CD4-positive, alpha-beta T cell treated with Interleukin-21 for 1 hour (primary cell): ENCODE data around the gene ID3.
A peak's percentile ranks its signal among the peaks of the same experiment; 100 is the strongest.

ENCODE experiments used
- DNase-seq: peaks from one replicate; pipeline ENCODE4 v3.0.0-alpha.2; 2020

ID3 gene, protein sequence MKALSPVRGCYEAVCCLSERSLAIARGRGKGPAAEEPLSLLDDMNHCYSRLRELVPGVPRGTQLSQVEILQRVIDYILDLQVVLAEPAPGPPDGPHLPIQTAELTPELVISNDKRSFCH

GRCh38 chr1:23559136-23559984 lies at the start of gene ID3:
TSS of gene ID3 (minus strand) at chr1:23559501. CDS start at chr1:23559426, 75 bp downstream.
- DNase-seq, result peak; percentile 89

DNA sequence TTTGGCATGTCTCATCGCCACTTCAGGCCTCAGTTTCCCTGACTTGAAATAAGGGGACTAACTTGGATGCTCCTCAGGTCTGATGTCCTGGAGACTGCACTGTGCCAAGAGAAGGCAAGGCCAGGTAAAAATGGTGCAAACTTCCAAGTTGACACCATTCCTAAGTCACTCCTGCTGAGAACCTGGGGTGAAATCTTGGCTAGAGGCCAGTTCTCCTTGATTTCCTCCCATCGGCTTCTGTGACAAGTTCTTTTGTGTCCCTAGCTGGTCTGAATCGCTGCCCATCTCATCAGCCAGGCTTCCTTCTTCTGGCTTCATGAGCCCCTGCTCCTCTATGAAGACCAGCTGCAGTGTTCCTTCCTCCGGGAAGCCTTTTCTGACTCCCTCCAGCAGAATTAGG lies 48.6 kb upstream of the ID3 start:
- no peak for DNase-seq

DNA sequence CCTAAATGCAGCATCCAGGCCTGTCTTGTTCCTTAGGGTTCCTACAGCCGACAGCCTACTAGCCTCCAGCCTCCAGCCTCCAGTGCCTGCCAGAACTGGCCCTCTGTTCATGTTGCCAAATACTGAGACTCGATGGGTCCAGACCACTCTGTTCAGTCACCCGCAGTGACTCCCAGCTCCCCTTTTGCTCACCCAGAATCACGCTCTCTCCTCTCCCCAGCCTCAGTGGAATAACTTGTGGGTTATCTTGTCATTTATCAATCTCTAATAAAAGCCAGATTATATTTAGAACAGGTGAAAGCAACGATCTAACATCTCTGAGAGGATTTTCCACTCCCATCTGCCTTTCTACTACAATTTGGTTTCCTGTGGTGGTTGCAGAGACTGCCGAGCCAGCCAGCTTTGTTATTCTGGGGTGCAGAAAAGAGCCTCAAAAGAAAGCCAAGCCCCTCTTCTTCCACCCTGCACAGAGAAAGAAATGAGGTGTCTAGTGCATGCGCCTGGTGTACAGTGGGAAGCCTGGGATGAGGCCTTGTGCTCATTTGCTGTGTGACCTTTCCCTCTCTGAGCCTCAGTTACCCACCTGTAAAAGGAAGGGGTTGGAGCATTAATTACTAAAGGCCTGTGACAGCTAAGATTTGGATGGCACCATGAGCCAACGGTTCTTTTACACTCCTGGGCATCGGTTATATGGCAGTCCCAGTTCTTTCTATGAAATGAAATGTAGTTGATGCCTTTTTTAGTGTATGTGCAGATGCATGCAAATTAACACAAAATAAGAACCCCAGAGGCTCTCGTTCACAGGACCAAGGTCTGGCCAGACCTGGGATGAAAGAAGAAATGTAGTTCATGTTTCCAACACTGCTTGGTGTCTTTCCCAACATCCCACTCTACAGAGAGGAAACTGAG lies 42.9 kb upstream of the ID3 start:
- DNase-seq, result no peak

DNA sequence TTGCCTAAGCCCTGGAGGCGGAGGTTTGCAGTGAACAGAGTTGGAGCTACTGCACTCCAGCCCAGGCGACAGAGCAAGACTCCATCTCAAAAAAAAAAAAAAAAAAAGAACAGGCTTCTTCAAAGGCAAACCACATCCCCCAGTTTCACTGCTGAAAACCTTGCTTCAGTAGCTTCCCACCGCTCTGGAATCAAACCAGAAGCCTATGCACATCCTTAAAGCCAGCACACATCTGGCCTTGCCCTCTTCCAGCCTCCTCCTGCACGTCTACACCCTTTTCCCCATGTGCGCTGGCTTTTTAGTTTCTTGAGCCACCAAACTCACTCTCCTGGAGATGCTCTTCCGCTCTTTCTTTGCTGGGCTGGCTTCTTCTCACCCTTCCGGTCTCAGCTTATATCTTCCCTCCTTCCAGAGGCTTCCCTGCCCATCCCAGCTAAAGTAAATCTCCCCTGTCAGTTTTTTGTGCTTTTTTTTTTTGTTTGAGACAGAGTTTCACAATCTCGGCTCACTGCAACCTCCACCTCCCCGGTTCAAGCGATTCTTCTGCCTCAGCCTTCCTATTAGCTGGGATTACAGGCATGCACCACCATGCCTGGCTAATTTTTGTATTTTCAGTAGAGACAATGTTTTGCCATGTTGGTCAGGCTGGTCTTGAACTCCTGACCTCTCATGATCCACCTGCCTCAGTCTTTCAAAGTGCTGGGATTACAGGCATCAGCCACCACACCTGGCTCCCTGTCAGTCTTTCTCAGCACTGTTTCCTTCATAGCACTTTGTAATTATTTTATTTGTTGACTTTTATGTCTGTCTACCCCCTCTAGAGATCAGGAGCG lies 42.0 kb upstream of the ID3 start:
- peak; percentile 48 for DNase-seq

GRCh38 chr1:23600283-23600682 lies 41.0 kb upstream of the ID3 start:
- no peak for DNase-seq

DNA sequence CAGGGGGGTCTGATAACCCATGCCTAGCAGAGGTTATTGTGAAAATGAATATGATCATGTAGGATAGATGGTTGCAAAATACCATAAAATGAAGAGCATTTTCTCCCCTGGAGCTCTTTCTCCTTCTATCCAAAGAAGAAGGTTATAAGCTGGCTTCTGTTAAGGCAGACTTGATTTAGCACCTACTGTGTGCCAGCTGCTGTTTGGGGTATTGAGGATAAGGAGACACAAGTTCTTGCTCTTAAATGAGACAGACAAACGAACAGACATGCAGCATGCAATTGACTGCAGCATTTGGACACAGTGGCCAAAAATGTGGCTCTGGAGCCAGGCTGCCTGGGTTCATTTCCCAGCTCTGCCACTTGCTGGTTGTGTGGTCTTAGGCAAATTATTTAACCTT lies 39.8 kb upstream of the ID3 start:
- DNase-seq, result no peak

DNA sequence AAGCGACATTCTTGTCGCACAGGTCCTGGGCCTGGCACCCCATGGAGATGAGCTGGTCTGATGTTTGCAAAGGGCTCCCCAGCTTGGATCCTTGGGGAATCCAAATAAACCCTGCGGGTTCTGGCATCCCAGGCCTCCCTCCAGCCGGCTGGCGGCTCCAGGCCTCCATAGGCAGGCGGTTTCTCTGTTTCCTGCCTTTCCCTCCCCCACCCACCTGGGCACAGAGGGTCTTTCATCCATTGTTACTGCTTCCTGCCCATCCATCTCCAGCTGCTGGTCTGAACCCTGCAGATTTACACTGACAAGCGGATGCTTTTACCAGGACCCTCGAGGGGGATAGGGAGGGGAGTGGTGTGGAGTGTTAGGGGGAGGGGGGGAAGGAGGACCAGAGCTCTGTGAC lies 39.1 kb upstream of the ID3 start:
- no peak for DNase-seq

DNA sequence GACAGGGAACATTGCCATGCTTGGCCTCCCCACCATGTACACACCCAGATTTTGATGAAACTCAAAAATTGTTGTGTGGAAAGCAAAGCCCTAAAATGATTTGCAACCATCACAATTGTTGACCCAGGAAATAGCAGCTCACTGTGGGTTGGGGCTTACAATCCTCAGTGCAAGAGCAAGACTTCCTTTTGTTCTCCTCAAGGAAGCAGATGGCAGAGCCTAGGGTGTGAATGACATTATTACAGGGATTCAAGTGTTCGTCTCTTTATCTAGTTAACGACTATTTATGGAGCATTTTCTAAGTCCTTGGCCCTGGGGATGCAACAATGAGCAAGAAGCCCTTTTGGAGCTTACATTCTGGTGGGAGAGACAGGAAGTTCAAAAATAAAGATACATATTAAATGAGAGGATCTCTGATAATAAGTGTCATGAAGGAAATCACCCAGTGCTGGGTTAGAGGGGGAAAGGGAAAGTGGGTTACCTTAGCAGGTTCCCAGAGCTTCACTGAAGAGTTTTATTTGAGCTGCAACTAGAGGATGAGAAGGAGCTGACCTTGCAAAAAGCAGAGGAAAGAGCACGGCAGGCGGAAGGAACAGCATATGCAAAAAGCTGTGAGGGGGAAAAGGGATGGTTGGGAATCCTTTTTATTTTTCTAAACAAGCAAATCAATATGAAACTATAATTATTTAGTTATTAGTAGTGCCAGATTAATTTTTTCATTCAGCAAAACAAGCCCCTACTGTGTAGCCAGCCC lies 38.5 kb upstream of the ID3 start:
- no peak for DNase-seq

- DNase-seq, result no peak
Measured at GRCh38 chr1:23596382-23597358, 37.4 kb upstream of the ID3 start.

DNA sequence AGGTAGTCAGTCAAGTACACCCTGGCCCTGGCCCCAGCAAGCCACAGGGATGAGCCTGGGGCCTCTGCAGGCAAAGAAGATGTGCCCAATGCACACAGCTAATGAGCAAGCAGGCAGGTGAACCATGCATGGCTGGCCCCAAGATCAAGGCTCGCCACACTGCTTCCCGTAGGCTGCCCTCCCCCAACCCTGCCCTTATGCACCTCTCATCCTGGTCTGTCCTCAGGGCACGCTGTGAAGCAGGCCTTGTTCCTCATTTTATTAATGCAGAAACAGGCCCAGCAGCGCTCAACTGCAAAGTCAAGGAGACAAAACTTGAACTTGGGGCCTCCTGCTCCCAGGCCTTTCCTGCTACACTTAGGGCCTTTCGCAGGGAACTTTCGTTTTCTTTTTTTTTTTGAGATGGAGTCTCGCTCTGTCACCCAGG lies 35.6 kb upstream of the ID3 start:
- DNase-seq, result no peak

- DNase-seq, result no peak
Measured at GRCh38 chr1:23594149-23594907, 35.0 kb upstream of the ID3 start.

GRCh38 chr1:23593556-23594148 lies 34.4 kb upstream of the ID3 start:
- no peak for DNase-seq

DNA sequence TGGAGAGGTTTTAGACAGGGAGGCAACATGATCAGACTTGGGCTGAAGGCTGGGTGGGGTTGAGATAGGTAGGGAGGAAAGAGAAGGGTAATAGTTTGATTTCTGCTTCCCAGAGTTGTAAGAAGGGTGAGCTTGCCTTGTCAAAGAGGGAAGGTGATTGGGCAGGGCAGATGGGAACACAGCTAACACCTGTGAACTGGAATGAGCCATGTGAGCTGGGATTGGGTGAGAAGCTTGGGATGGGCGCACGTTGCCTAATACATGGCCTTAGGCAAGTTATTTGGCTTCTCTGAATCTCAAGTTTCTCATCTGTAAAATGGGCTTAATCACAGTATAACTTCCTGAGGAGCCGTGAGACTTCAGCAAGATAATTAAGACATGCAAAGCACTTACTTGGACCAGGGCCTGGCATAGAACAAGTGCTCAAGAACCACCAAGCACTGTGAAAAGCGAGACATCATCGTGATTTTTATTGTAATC lies 33.8 kb upstream of the ID3 start:
- no peak for DNase-seq

- DNase-seq, result peak; percentile 35
Measured at GRCh38 chr1:23592209-23592892, 33.0 kb upstream of the ID3 start.

- DNase-seq, result no peak
Measured at GRCh38 chr1:23591460-23592208, 32.3 kb upstream of the ID3 start.

DNA sequence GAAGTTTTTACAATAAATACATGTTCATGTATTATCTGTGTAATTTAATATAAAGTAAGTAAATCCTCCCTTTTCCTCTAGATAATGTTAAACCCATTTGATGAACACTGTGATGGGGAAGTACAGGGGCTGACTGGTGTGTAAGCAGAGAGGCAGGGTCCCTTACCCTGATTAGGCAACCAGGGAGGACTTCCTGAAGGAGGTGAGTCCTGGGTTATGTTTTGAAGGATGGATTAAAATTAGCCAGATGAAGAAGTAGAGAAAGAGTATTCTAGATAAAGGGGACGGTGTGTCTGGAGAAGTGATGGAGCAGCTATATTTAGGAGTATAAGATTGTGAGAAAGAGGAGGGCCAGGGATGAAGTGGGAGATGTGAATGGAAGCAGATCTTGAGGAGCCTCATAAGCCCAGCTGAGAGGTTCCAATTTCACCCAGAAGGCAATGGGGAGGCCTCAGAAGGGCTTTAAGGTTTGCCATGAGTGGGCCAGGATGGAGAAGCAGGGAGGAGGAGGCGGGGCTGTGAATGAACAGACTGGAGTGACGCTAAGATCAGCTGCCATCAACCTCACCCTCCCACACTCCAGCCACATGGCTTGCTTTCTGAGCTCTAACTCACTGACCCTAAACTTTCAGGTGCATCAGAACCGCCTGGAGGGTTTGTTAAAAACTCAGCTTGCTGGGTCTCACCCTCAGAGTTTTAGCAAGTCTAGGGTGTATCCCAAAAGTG lies 30.9 kb upstream of the ID3 start:
- no peak for DNase-seq

GRCh38 chr1:23589585-23589986 lies 30.3 kb upstream of the ID3 start:
- no peak for DNase-seq
